SU-DHL-6 (cell line): ENCODE measurements around the gene LSP1.

Source experiments
- H2AFZ ChIP-seq: fragments of 200-600 bp; sonication (generic); 2 replicates; pipeline ENCODE4 v1.6.1; 2014; ENCODE audit warnings: low read depth, mild to moderate bottlenecking, moderate library complexity, mixed read lengths, antibody characterized with exemption, low read length; ENCODE audit not compliant: severe bottlenecking
- H3F3A ChIP-seq: fragments of 200-600 bp; shearing (Covaris generic); 2 replicates; pipeline ENCODE4 v1.6.0; 2016; ENCODE audit warnings: antibody characterized with exemption, mild to moderate bottlenecking; ENCODE audit not compliant: insufficient read depth
- H3K27ac ChIP-seq: fragments of 200-600 bp; sonication (generic); 2 replicates; pipeline ENCODE4 v1.5.1; 2016; ENCODE audit warnings: low read depth, mild to moderate bottlenecking, low read length, moderate library complexity, mixed read lengths
- H3K27me3 ChIP-seq: fragments of 200-600 bp; sonication (generic), shearing (Covaris generic); 2 replicates; pipeline ENCODE4 v1.6.0; 2014; ENCODE audit warnings: mild to moderate bottlenecking, low read length
- H3K36me3 ChIP-seq: fragments of 200-600 bp; sonication (generic); 2 replicates; pipeline ENCODE4 v1.6.1; 2014; ENCODE audit warnings: mild to moderate bottlenecking, low read length, mixed read lengths
- H3K4me2 ChIP-seq: fragments of 300-600, 200-600 bp; shearing (Covaris generic), sonication (generic); 2 replicates; pipeline ENCODE4 v1.6.0; 2014; ENCODE audit warnings: low read length, low read depth, mild to moderate bottlenecking; ENCODE audit not compliant: poor library complexity, severe bottlenecking
- H3K4me3 ChIP-seq: fragments of 200-600 bp; sonication (generic); 2 replicates; pipeline ENCODE4 v1.5.1; 2014; ENCODE audit warnings: antibody characterized with exemption, low read length, mild to moderate bottlenecking, mixed read lengths; ENCODE audit not compliant: insufficient read depth, poor library complexity, severe bottlenecking
- H3K79me2 ChIP-seq: fragments of 200-600 bp; sonication (generic); 2 replicates; pipeline ENCODE4 v1.6.1; 2014; ENCODE audit warnings: mild to moderate bottlenecking, low read length, moderate library complexity; ENCODE audit not compliant: insufficient read depth
- H3K9ac ChIP-seq: fragments of 200-600 bp; sonication (generic); 2 replicates; pipeline ENCODE4 v1.7.0; 2014; ENCODE audit warnings: mild to moderate bottlenecking, low read length
- H3K9me2 ChIP-seq: fragments of 200-600 bp; sonication (generic); replicated peaks from 2 replicates; pipeline ENCODE4 v1.6.1; 2014; ENCODE audit warnings: low read length; ENCODE audit not compliant: insufficient read depth
- H3K9me3 ChIP-seq: fragments of 200-600 bp; sonication (generic); 2 replicates; pipeline ENCODE4 v1.6.1; 2014; ENCODE audit warnings: low read length, mixed read lengths; ENCODE audit not compliant: insufficient read depth
- H4K20me1 ChIP-seq: fragments of 200-600 bp; sonication (generic); 2 replicates; pipeline ENCODE4 v1.6.1; 2014; ENCODE audit warnings: low read depth, mild to moderate bottlenecking, antibody characterized with exemption, low read length, moderate library complexity, mixed read lengths
- CTCF ChIP-seq: fragments of 200-600 bp; sonication (generic); IDR thresholded peaks from one replicate; pipeline ENCODE4 v1.5.1; 2017; ENCODE audit warnings: antibody characterized with exemption, mild to moderate bottlenecking, low read length, moderate library complexity; ENCODE audit not compliant: insufficient read depth, poor library complexity, severe bottlenecking
- EZH2phosphoT487 ChIP-seq: fragments of 200-600 bp; sonication (generic), shearing (Covaris generic); conservative IDR thresholded peaks from 2 replicates; pipeline ENCODE4 v1.6.1; 2018; ENCODE audit warnings: mild to moderate bottlenecking, antibody characterized with exemption, low read length, moderate library complexity, mixed read lengths

LSP1 gene

GRCh38 chr11:1891831-1892115 is 38.9 kb downstream of the LSP1 start, which contains the start of gene PRR33:
Gene PRR33, minus strand, starts transcription at chr11:1891895. Its CDS starts 1,311 bp downstream, at chr11:1890584.
- H3K9me3 ChIP-seq = no peaks in the 10 kb centered on the region
- H4K20me1 ChIP-seq = no peaks in the 10 kb centered on the region
- H3K79me2 ChIP-seq = no peaks in the 10 kb centered on the region
- no peaks in the 10 kb centered on the region for H3K36me3 ChIP-seq
- H3F3A ChIP-seq = no peaks in the 10 kb centered on the region
- no peak within 1 kb of the TSS for H3K9ac ChIP-seq
- no peaks in the 10 kb centered on the region for H3K27me3 ChIP-seq
- H3K9me2 ChIP-seq = no peaks in the 10 kb centered on the region
- H2AFZ ChIP-seq = no peak within 1 kb of the TSS
- no peak within 1 kb of the TSS for H3K27ac ChIP-seq
- H3K4me3 ChIP-seq = no peak within 1 kb of the TSS
- H3K4me2 ChIP-seq = no peak within 1 kb of the TSS
- TF ChIP-seq EZH2phosphoT487 (no peak), CTCF (no peak)

GRCh38 chr11:1892116-1892515 is 39.2 kb downstream of the LSP1 start:
- no peak overlapping the region for H2AFZ ChIP-seq
- no peak overlapping the region for H3K27ac ChIP-seq
- no peaks in the 10 kb centered on the region for H3K27me3 ChIP-seq
- no peaks in the 10 kb centered on the region for H3K9me3 ChIP-seq
- no peak overlapping the region for H3K4me3 ChIP-seq
- no peak overlapping the region for H3K4me2 ChIP-seq
- H3K9me2 ChIP-seq = no peaks in the 10 kb centered on the region
- TF ChIP-seq EZH2phosphoT487 (no peak), CTCF (no peak)
- no peaks in the 10 kb centered on the region for H3F3A ChIP-seq
- H3K79me2 ChIP-seq = no peaks in the 10 kb centered on the region
- H3K9ac ChIP-seq = no peak overlapping the region
- H3K36me3 ChIP-seq = no peaks in the 10 kb centered on the region
- H4K20me1 ChIP-seq = no peaks in the 10 kb centered on the region

GRCh38 chr11:1892558-1892957 is 39.7 kb downstream of the LSP1 start:
- H3K36me3 ChIP-seq = no peaks in the 10 kb centered on the region
- H3K9me2 ChIP-seq = no peaks in the 10 kb centered on the region
- H3F3A ChIP-seq = no peaks in the 10 kb centered on the region
- no peak overlapping the region for H2AFZ ChIP-seq
- no peaks in the 10 kb centered on the region for H3K79me2 ChIP-seq
- H3K27me3 ChIP-seq = no peaks in the 10 kb centered on the region
- H4K20me1 ChIP-seq = no peaks in the 10 kb centered on the region
- TF ChIP-seq CTCF (no peak), EZH2phosphoT487 (no peak)
- no peak overlapping the region for H3K27ac ChIP-seq
- no peak overlapping the region for H3K9ac ChIP-seq
- no peak overlapping the region for H3K4me2 ChIP-seq
- no peaks in the 10 kb centered on the region for H3K9me3 ChIP-seq
- H3K4me3 ChIP-seq = no peak overlapping the region
